HG03558 (cell line): ENCODE measurements around the gene COL27A1.

ENCODE experiments used
- ATAC-seq: cut with Tn5 transposase; IDR thresholded peaks from one replicate; pipeline ENCODE4 v1.9.1; 2021; ENCODE audit warnings: moderate number of reproducible peaks; ENCODE audit not compliant: unreplicated experiment; ENCODE audit errors: extremely low read depth

Gene COL27A1

GRCh38 chr9:114236391-114237138 lies 81.2 kb downstream of the COL27A1 start:
- ATAC-seq, result no peak

GRCh38 chr9:114237247-114237646 lies 81.9 kb downstream of the COL27A1 start:
- ATAC-seq, result no peak

- ATAC-seq, result no peak
These were observed 82.4 kb downstream of the COL27A1 start for GRCh38 chr9:114237781-114238180.

GRCh38 chr9:114238472-114238871 lies 83.1 kb downstream of the COL27A1 start:
- ATAC-seq, result no peak

- ATAC-seq, result no peak
These were observed 83.8 kb downstream of the COL27A1 start for GRCh38 chr9:114238891-114239875.

GRCh38 chr9:114240216-114240615 lies 84.9 kb downstream of the COL27A1 start:
- ATAC-seq, result no peak

- ATAC-seq, result no peak
These were observed 85.6 kb downstream of the COL27A1 start for GRCh38 chr9:114240647-114241558.

GRCh38 chr9:114242837-114243236 lies 87.5 kb downstream of the COL27A1 start:
- no peak for ATAC-seq

- ATAC-seq, result no peak
These were observed 87.9 kb downstream of the COL27A1 start for GRCh38 chr9:114243240-114243639.

GRCh38 chr9:114244570-114244969 lies 89.2 kb downstream of the COL27A1 start:
- no peak for ATAC-seq

GRCh38 chr9:114246558-114246957 lies 91.2 kb downstream of the COL27A1 start:
- ATAC-seq, result no peak

- ATAC-seq, result no peak
These were observed 91.7 kb downstream of the COL27A1 start for GRCh38 chr9:114247077-114247476.

- no peak for ATAC-seq
These were observed 92.2 kb downstream of the COL27A1 start for GRCh38 chr9:114247491-114247890.

GRCh38 chr9:114248299-114248707 lies 93.0 kb downstream of the COL27A1 start:
- ATAC-seq, result no peak

GRCh38 chr9:114249424-114250234 lies 94.3 kb downstream of the COL27A1 start:
- ATAC-seq, result no peak

GRCh38 chr9:114250235-114250568 lies 94.9 kb downstream of the COL27A1 start:
- ATAC-seq, result no peak

GRCh38 chr9:114250648-114251047 lies 95.3 kb downstream of the COL27A1 start:
- ATAC-seq, result no peak

- no peak for ATAC-seq
These were observed 97.1 kb downstream of the COL27A1 start for GRCh38 chr9:114252394-114252793.

- ATAC-seq, result no peak
These were observed 101.5 kb downstream of the COL27A1 start for GRCh38 chr9:114256827-114257328.
